ENCODE results near the gene TCF25.
"Not testable (repeated sequence)": the region's sequence is repeated elsewhere in the genome, so short reads cannot be mapped to it uniquely, and the experiment has no call there.

The TCF25 gene

GRCh38 chr16:89829630-89830437, 43.6 kb upstream of the TCF25 start:
- no peak for FAIRE-seq
- no peak for DNase-seq (ENCODE audit: insufficient read length, low spot score)

GRCh38 chr16:89831810-89832328, 41.5 kb upstream of the TCF25 start:
- TF ChIP-seq CTCF (IDR thresholded peaks at IDR 0.05; ENCODE audit: insufficient read depth, missing control alignments), result no peak
- FAIRE-seq (no peak), DNase-seq (ENCODE audit: insufficient read length, low spot score) (no peak)

More at GRCh38 chr16:89829630-89830437, 43.6 kb upstream of the TCF25 start:
- TF ChIP-seq CTCF (IDR thresholded peaks at IDR 0.05; ENCODE audit: insufficient read depth, missing control alignments), result no peak

- not testable (repeated sequence) for FAIRE-seq; DNase-seq (ENCODE audit: insufficient read length, low spot score)
Observed at GRCh38 chr16:89833664-89834363, 39.6 kb upstream of the TCF25 start.

- not testable (repeated sequence) for DNase-seq (ENCODE audit: insufficient read length, low spot score); FAIRE-seq
Observed at GRCh38 chr16:89834813-89835363, 38.5 kb upstream of the TCF25 start.

GRCh38 chr16:89836484-89836883, 36.9 kb upstream of the TCF25 start:
- not testable (repeated sequence) for FAIRE-seq; DNase-seq (ENCODE audit: insufficient read length, low spot score)

GRCh38 chr16:89837014-89837546, 36.3 kb upstream of the TCF25 start:
- FAIRE-seq, result no peak

GRCh38 chr16:89841275-89841674, 32.1 kb upstream of the TCF25 start:
- FAIRE-seq, result no peak
- TF ChIP-seq CTCF (IDR thresholded peaks at IDR 0.05; ENCODE audit: insufficient read depth, missing control alignments), result no peak
- no peak for DNase-seq (ENCODE audit: insufficient read length, low spot score)

More at GRCh38 chr16:89837014-89837546, 36.3 kb upstream of the TCF25 start:
- no peak for DNase-seq (ENCODE audit: insufficient read length, low spot score)
- TF ChIP-seq CTCF (IDR thresholded peaks at IDR 0.05; ENCODE audit: insufficient read depth, missing control alignments), result no peak

GRCh38 chr16:89842471-89843408, 30.7 kb upstream of the TCF25 start:
- TF ChIP-seq CTCF (IDR thresholded peaks at IDR 0.05; ENCODE audit: insufficient read depth, missing control alignments), result no peak
- DNase-seq (ENCODE audit: insufficient read length, low spot score) (no peak), FAIRE-seq (no peak)
